ENCODE results near the gene RPS19. TPM values are rescaled to one million over a fixed set of nuclear protein-coding genes. Genes with fewer than 3 reads are reported as not detected.

Gene RPS19
- 4,713 TPM for polyA plus RNA-seq (2013, experiment 1 of 2)
- 4,147 TPM for polyA plus RNA-seq (2013, experiment 2 of 2)

GRCh38 chr19:41859618-41860418, at the start of gene RPS19:
RPS19 (plus strand) TSS chr19:41860255; CDS start chr19:41860775, 520 bp downstream.
- WGBS, 2 experiments (ENCODE audit: insufficient coverage in 2 of 2), result 0% methylated on average over 42 to 62 of the region's 76 CpGs
- H3K4me3 ChIP-seq (ENCODE audit: extremely low read depth, insufficient read depth, low read length, poor library complexity, severe bottlenecking), result peak within 1 kb of the TSS; percentile 96
- peaks cover 35% of the 10 kb centered on the region for H3K4me1 ChIP-seq (ENCODE audit: control insufficient read depth, insufficient read depth, low read length, poor library complexity, severe bottlenecking)
- peak within 1 kb of the TSS; percentile 94 for H3K27ac ChIP-seq (ENCODE audit: low read depth, low read length, severe bottlenecking)
- peaks cover 42% of the 10 kb centered on the region for H3K36me3 ChIP-seq (ENCODE audit: control insufficient read depth, insufficient read depth, low read length)
- no peaks in the 10 kb centered on the region for H3K9me3 ChIP-seq (ENCODE audit: control insufficient read depth, low read length)

- H3K27ac ChIP-seq (ENCODE audit: low read depth, low read length, severe bottlenecking), result no peak overlapping the region
- 68 to 78% methylated on average over 2 to 4 of the region's 4 CpGs for whole genome bisulfite sequencing, 2 experiments (ENCODE audit: insufficient coverage in 2 of 2)
Measured at GRCh38 chr19:41810301-41810700, 49.8 kb upstream of the RPS19 start.

GRCh38 chr19:41811036-41811435, 49.0 kb upstream of the RPS19 start:
- no peaks in the 10 kb centered on the region for H3K9me3 ChIP-seq (ENCODE audit: control insufficient read depth, low read length)
- no peak overlapping the region for H3K27ac ChIP-seq (ENCODE audit: low read depth, low read length, severe bottlenecking)
- no peaks in the 10 kb centered on the region for H3K4me1 ChIP-seq (ENCODE audit: control insufficient read depth, insufficient read depth, low read length, poor library complexity, severe bottlenecking)
- no peaks in the 10 kb centered on the region for H3K36me3 ChIP-seq (ENCODE audit: control insufficient read depth, insufficient read depth, low read length)
- no peak overlapping the region for H3K4me3 ChIP-seq (ENCODE audit: extremely low read depth, insufficient read depth, low read length, poor library complexity, severe bottlenecking)
- WGBS, 2 experiments (ENCODE audit: insufficient coverage in 2 of 2), result 50% methylated on average over 2 of the region's 3 CpGs

More at GRCh38 chr19:41810301-41810700, 49.8 kb upstream of the RPS19 start:
- H3K9me3 ChIP-seq (ENCODE audit: control insufficient read depth, low read length), result no peaks in the 10 kb centered on the region
- H3K4me1 ChIP-seq (ENCODE audit: control insufficient read depth, insufficient read depth, low read length, poor library complexity, severe bottlenecking), result no peaks in the 10 kb centered on the region
- no peak overlapping the region for H3K4me3 ChIP-seq (ENCODE audit: extremely low read depth, insufficient read depth, low read length, poor library complexity, severe bottlenecking)
- H3K36me3 ChIP-seq (ENCODE audit: control insufficient read depth, insufficient read depth, low read length), result no peaks in the 10 kb centered on the region

GRCh38 chr19:41811981-41812380, 48.1 kb upstream of the RPS19 start:
- Histone ChIP-seq H3K4me1 (ENCODE audit: control insufficient read depth, insufficient read depth, low read length, poor library complexity, severe bottlenecking) (no peaks in the 10 kb centered on the region), H3K36me3 (ENCODE audit: control insufficient read depth, insufficient read depth, low read length) (no peaks in the 10 kb centered on the region), H3K9me3 (ENCODE audit: control insufficient read depth, low read length) (no peaks in the 10 kb centered on the region), H3K4me3 (ENCODE audit: extremely low read depth, insufficient read depth, low read length, poor library complexity, severe bottlenecking) (no peak overlapping the region), H3K27ac (ENCODE audit: low read depth, low read length, severe bottlenecking) (no peak overlapping the region)
- 80% methylated on average over 1 of the region's 3 CpGs for WGBS, 2 experiments (ENCODE audit: insufficient coverage in 2 of 2)

- WGBS, 2 experiments (ENCODE audit: insufficient coverage in 2 of 2), result 26 to 50% methylated on average over 4 of the region's 4 CpGs
- H3K36me3 ChIP-seq (ENCODE audit: control insufficient read depth, insufficient read depth, low read length), result no peaks in the 10 kb centered on the region
- H3K4me1 ChIP-seq (ENCODE audit: control insufficient read depth, insufficient read depth, low read length, poor library complexity, severe bottlenecking), result no peaks in the 10 kb centered on the region
- no peaks in the 10 kb centered on the region for H3K9me3 ChIP-seq (ENCODE audit: control insufficient read depth, low read length)
- H3K4me3 ChIP-seq (ENCODE audit: extremely low read depth, insufficient read depth, low read length, poor library complexity, severe bottlenecking), result no peak overlapping the region
- H3K27ac ChIP-seq (ENCODE audit: low read depth, low read length, severe bottlenecking), result no peak overlapping the region
Measured at GRCh38 chr19:41813911-41814310, 46.1 kb upstream of the RPS19 start.

GRCh38 chr19:41815301-41815700, 44.8 kb upstream of the RPS19 start:
- Histone ChIP-seq H3K4me1 (ENCODE audit: control insufficient read depth, insufficient read depth, low read length, poor library complexity, severe bottlenecking) (no peaks in the 10 kb centered on the region), H3K4me3 (ENCODE audit: extremely low read depth, insufficient read depth, low read length, poor library complexity, severe bottlenecking) (no peak overlapping the region), H3K9me3 (ENCODE audit: control insufficient read depth, low read length) (no peaks in the 10 kb centered on the region), H3K27ac (ENCODE audit: low read depth, low read length, severe bottlenecking) (no peak overlapping the region), H3K36me3 (ENCODE audit: control insufficient read depth, insufficient read depth, low read length) (no peaks in the 10 kb centered on the region)
- no CpG with 5 or more reads among the region's 4 CpGs for WGBS, 2 experiments (ENCODE audit: insufficient coverage in 2 of 2)

- Histone ChIP-seq H3K4me1 (ENCODE audit: control insufficient read depth, insufficient read depth, low read length, poor library complexity, severe bottlenecking) (no peaks in the 10 kb centered on the region), H3K36me3 (ENCODE audit: control insufficient read depth, insufficient read depth, low read length) (no peaks in the 10 kb centered on the region), H3K9me3 (ENCODE audit: control insufficient read depth, low read length) (no peaks in the 10 kb centered on the region), H3K27ac (ENCODE audit: low read depth, low read length, severe bottlenecking) (no peak overlapping the region), H3K4me3 (ENCODE audit: extremely low read depth, insufficient read depth, low read length, poor library complexity, severe bottlenecking) (no peak overlapping the region)
- WGBS, 2 experiments (ENCODE audit: insufficient coverage in 2 of 2), result 68 to 100% methylated on average over 1 to 2 of the region's 2 CpGs
Measured at GRCh38 chr19:41816761-41817160, 43.3 kb upstream of the RPS19 start.

- no peaks in the 10 kb centered on the region for H3K4me1 ChIP-seq (ENCODE audit: control insufficient read depth, insufficient read depth, low read length, poor library complexity, severe bottlenecking)
- H3K4me3 ChIP-seq (ENCODE audit: extremely low read depth, insufficient read depth, low read length, poor library complexity, severe bottlenecking), result no peak overlapping the region
- no peak overlapping the region for H3K27ac ChIP-seq (ENCODE audit: low read depth, low read length, severe bottlenecking)
- no peaks in the 10 kb centered on the region for H3K36me3 ChIP-seq (ENCODE audit: control insufficient read depth, insufficient read depth, low read length)
- H3K9me3 ChIP-seq (ENCODE audit: control insufficient read depth, low read length), result no peaks in the 10 kb centered on the region
- 0 to 18% methylated on average over 2 to 8 of the region's 12 CpGs for WGBS, 2 experiments (ENCODE audit: insufficient coverage in 2 of 2)
Measured at GRCh38 chr19:41821003-41821735, 38.9 kb upstream of the RPS19 start.

GRCh38 chr19:41837981-41838708, 21.9 kb upstream of the RPS19 start:
- 65 to 76% methylated on average over 10 to 12 of the region's 13 CpGs for WGBS, 2 experiments (ENCODE audit: insufficient coverage in 2 of 2)
- Histone ChIP-seq H3K9me3 (ENCODE audit: control insufficient read depth, low read length) (no peaks in the 10 kb centered on the region), H3K4me3 (ENCODE audit: extremely low read depth, insufficient read depth, low read length, poor library complexity, severe bottlenecking) (no peak overlapping the region), H3K4me1 (ENCODE audit: control insufficient read depth, insufficient read depth, low read length, poor library complexity, severe bottlenecking) (no peaks in the 10 kb centered on the region), H3K36me3 (ENCODE audit: control insufficient read depth, insufficient read depth, low read length) (no peaks in the 10 kb centered on the region), H3K27ac (ENCODE audit: low read depth, low read length, severe bottlenecking) (no peak overlapping the region)

GRCh38 chr19:41839211-41839610, 20.8 kb upstream of the RPS19 start:
- Histone ChIP-seq H3K9me3 (ENCODE audit: control insufficient read depth, low read length) (no peaks in the 10 kb centered on the region), H3K27ac (ENCODE audit: low read depth, low read length, severe bottlenecking) (no peak overlapping the region), H3K36me3 (ENCODE audit: control insufficient read depth, insufficient read depth, low read length) (no peaks in the 10 kb centered on the region), H3K4me3 (ENCODE audit: extremely low read depth, insufficient read depth, low read length, poor library complexity, severe bottlenecking) (no peak overlapping the region), H3K4me1 (ENCODE audit: control insufficient read depth, insufficient read depth, low read length, poor library complexity, severe bottlenecking) (no peaks in the 10 kb centered on the region)
- WGBS, 2 experiments (ENCODE audit: insufficient coverage in 2 of 2), result 44 to 57% methylated on average over 2 of the region's 2 CpGs
